PC-3 (cell line): ENCODE results near the gene GATAD2B. TPM values are rescaled to one million over a fixed set of nuclear protein-coding genes. Genes with fewer than 3 reads are reported as not detected.

ENCODE experiments used
- ATAC-seq: fragments of 200-7000 bp; cut with Tn5 transposase; 2 replicates; pipeline ENCODE4 v1.9.1; 2020; ENCODE audit warnings: mild to moderate bottlenecking, moderate library complexity
- BruUV-seq: library from RNA; stranded (reverse); fragments of 400-500 nt; replicated peaks from 2 replicates; lab custom pipeline; 2021; lab: Mats Ljungman, UMichigan
- CTCF ChIA-PET: fragments of 300-600 bp; sonication (Branson Sonifier 250); formaldehyde crosslinking; loops from one replicate; lab custom pipeline; 2022; ENCODE audit warnings: antibody characterized with exemption; lab: Charles Lee
- POLR2A ChIA-PET: fragments of 300-600 bp; sonication (Branson Sonifier 250); formaldehyde crosslinking; loops from one replicate; lab custom pipeline; 2022; ENCODE audit warnings: antibody characterized with exemption; ENCODE audit not compliant: unreplicated experiment; lab: Charles Lee
- DNase-seq: peaks from one replicate; pipeline ENCODE4 v3.0.0-alpha.2; 2015
- H2AFZ ChIP-seq: fragments of 300-600 bp; sonication (generic); 2 replicates; pipeline ENCODE4 v1.6.0; 2016; ENCODE audit warnings: antibody characterized with exemption, low read length
- H3F3A ChIP-seq: fragments of 300-600 bp; sonication (generic); one replicate; pipeline ENCODE4 v1.6.0; 2017; ENCODE audit warnings: antibody characterized with exemption, low read length, control low read depth, mild to moderate bottlenecking; ENCODE audit not compliant: unreplicated experiment
- H3K27ac ChIP-seq: fragments of 300-600 bp; sonication (generic); 2 replicates; pipeline ENCODE4 v1.5.1; 2016; ENCODE audit warnings: mild to moderate bottlenecking, low read length
- H3K27me3 ChIP-seq: fragments of 300-600 bp; sonication (generic); 2 replicates; pipeline ENCODE4 v1.6.1; 2016; ENCODE audit warnings: low read length, mixed read lengths
- H3K36me3 ChIP-seq: fragments of 300-600 bp; sonication (generic); 2 replicates; pipeline ENCODE4 v1.6.1; 2016; ENCODE audit warnings: low read depth, mixed run types, low read length, mixed read lengths
- H3K4me1 ChIP-seq: fragments of 300-600 bp; sonication (generic); 2 replicates; pipeline ENCODE4 v1.5.1; 2016; ENCODE audit warnings: low read length; ENCODE audit not compliant: insufficient read depth
- H3K4me2 ChIP-seq: fragments of 300-600 bp; sonication (generic); 2 replicates; pipeline ENCODE4 v1.6.0; 2016; ENCODE audit warnings: low read length
- H3K4me3 ChIP-seq: fragments of 300-600 bp; sonication (generic); 2 replicates; pipeline ENCODE4 v1.5.1; 2016; ENCODE audit warnings: mild to moderate bottlenecking, low read length, mixed read lengths
- H3K79me2 ChIP-seq: fragments of 300-600 bp; sonication (generic); 2 replicates; pipeline ENCODE4 v1.6.1; 2017; ENCODE audit warnings: low read length, mixed read lengths
- H3K9ac ChIP-seq: fragments of 300-600 bp; sonication (generic); 2 replicates; pipeline ENCODE4 v1.6.0; 2016; ENCODE audit warnings: mild to moderate bottlenecking, low read length
- H3K9me2 ChIP-seq: fragments of 300-600 bp; sonication (generic); replicated peaks from 2 replicates; pipeline ENCODE4 v1.6.1; 2016; ENCODE audit warnings: mixed run types, low read length, mixed read lengths
- H3K9me3 ChIP-seq: fragments of 300-600 bp; sonication (generic); 2 replicates; pipeline ENCODE4 v1.6.1; 2016; ENCODE audit warnings: low read length, mixed read lengths
- H4K20me1 ChIP-seq: fragments of 300-600 bp; sonication (generic); 2 replicates; pipeline ENCODE4 v1.6.1; 2016; ENCODE audit warnings: low read length, mixed read lengths
- CTCF ChIP-seq: fragments of 300-600 bp; sonication (generic); conservative IDR thresholded peaks from 2 replicates; pipeline ENCODE4 v1.5.1; 2017; ENCODE audit warnings: antibody characterized with exemption, low read depth, mild to moderate bottlenecking, low read length
- EZH2 ChIP-seq: fragments of 300-600 bp; sonication (generic); IDR thresholded peaks from one replicate; pipeline ENCODE4 v1.6.1; 2017; ENCODE audit warnings: antibody characterized with exemption, mild to moderate bottlenecking, low read length; ENCODE audit not compliant: unreplicated experiment
- EZH2phosphoT487 ChIP-seq: fragments of 300-600 bp; sonication (generic); IDR thresholded peaks from 2 replicates; pipeline ENCODE4 v1.6.1; 2018; ENCODE audit warnings: mild to moderate bottlenecking, antibody characterized with exemption, low read length, borderline replicate concordance
- intact Hi-C: fragments of 100-400 bp; cut with micrococcal nuclease; formaldehyde crosslinking; loops from 2 replicates; pipeline ENCODE4 v1.9.0; 2023
- total RNA-seq: library from RNA; depleted of rRNA; stranded (reverse); fragments of >200 nt; gene quantifications from 2 replicates; pipeline ENCODE4 v1.2.3, GENCODE V29; 2014

Gene GATAD2B
- total RNA-seq, 1 experiment from 2014 or later: 7.2 TPM

GRCh38 chr1:153804112-153804511 lies 118.7 kb downstream of the GATAD2B start:
- intact Hi-C loops: no loop called here
- Histone ChIP-seq H3K36me3 (peaks cover 11% of the 10 kb centered on the region; the same call in 1 of the 2 replicates), H3K9me2 (no peaks in the 10 kb centered on the region), H3K27ac (no peak overlapping the region), H3K9ac (no peak overlapping the region), H3K27me3 (no peaks in the 10 kb centered on the region), H2AFZ (no peak overlapping the region), H3K9me3 (no peaks in the 10 kb centered on the region), H3K4me2 (no peak overlapping the region), H4K20me1 (no peaks in the 10 kb centered on the region), H3K79me2 (no peaks in the 10 kb centered on the region), H3F3A (no peaks in the 10 kb centered on the region), H3K4me3 (no peak overlapping the region), H3K4me1 (peaks cover 11% of the 10 kb centered on the region)
- ChIA-PET POLR2A (no interaction called here), CTCF (no interaction called here)
- BruUV-seq: no TSS peak
- TF ChIP-seq CTCF (no peak), EZH2phosphoT487 (no peak), EZH2 (no peak)
- no peak for DNase-seq
- ATAC-seq: no peak

GRCh38 chr1:153803470-153804056 lies 119.2 kb downstream of the GATAD2B start:
- no peaks in the 10 kb centered on the region for H4K20me1 ChIP-seq
- H3K9me2 ChIP-seq: no peaks in the 10 kb centered on the region
- no peak for TF ChIP-seq EZH2phosphoT487
- no peak for TF ChIP-seq CTCF
- TF ChIP-seq EZH2: no peak
- H3K9me3 ChIP-seq: no peaks in the 10 kb centered on the region
- no peaks in the 10 kb centered on the region for H3K79me2 ChIP-seq
- POLR2A ChIA-PET: no interaction called here
- no TSS peak for BruUV-seq
- ATAC-seq: no peak
- no peak overlapping the region for H3K9ac ChIP-seq
- DNase-seq: no peak
- CTCF ChIA-PET: no interaction called here
- H3K4me3 ChIP-seq: no peak overlapping the region
- no peaks in the 10 kb centered on the region for H3F3A ChIP-seq
- H3K4me1 ChIP-seq: peaks cover 11% of the 10 kb centered on the region
- H2AFZ ChIP-seq: no peak overlapping the region
- no peak overlapping the region for H3K27ac ChIP-seq
- peaks cover 10% of the 10 kb centered on the region; the same call in 1 of the 2 replicates for H3K36me3 ChIP-seq
- intact Hi-C loops: no loop called here
- H3K27me3 ChIP-seq: no peaks in the 10 kb centered on the region
- H3K4me2 ChIP-seq: no peak overlapping the region

GRCh38 chr1:153801786-153802697 lies 120.7 kb downstream of the GATAD2B start:
- intact Hi-C loops: no loop called here
- H4K20me1 ChIP-seq: no peaks in the 10 kb centered on the region
- H3K9ac ChIP-seq: no peak overlapping the region
- no peaks in the 10 kb centered on the region for H3K27me3 ChIP-seq
- H3K36me3 ChIP-seq: peaks cover under 1% of the 10 kb centered on the region; the same call in 1 of the 2 replicates
- H3K4me3 ChIP-seq: no peak overlapping the region
- ATAC-seq (no peak), DNase-seq (no peak)
- H3K27ac ChIP-seq: no peak overlapping the region
- H3K9me3 ChIP-seq: no peaks in the 10 kb centered on the region
- ChIA-PET POLR2A (no interaction called here), CTCF (no interaction called here)
- no TSS peak for BruUV-seq
- no peaks in the 10 kb centered on the region for H3K79me2 ChIP-seq
- no peak overlapping the region for H2AFZ ChIP-seq
- peaks cover 11% of the 10 kb centered on the region for H3K4me1 ChIP-seq
- TF ChIP-seq EZH2phosphoT487 (no peak), EZH2 (no peak), CTCF (no peak)
- H3K9me2 ChIP-seq: no peaks in the 10 kb centered on the region
- H3K4me2 ChIP-seq: no peak overlapping the region
- H3F3A ChIP-seq: no peaks in the 10 kb centered on the region
